DOHH2 (cell line): ENCODE measurements around the gene IL34.

ENCODE experiments used
- H3F3A ChIP-seq: fragments of 200-600 bp; sonication (generic), shearing (Covaris generic); 2 replicates; pipeline ENCODE4 v1.6.0; 2016; ENCODE audit warnings: antibody characterized with exemption, mild to moderate bottlenecking; ENCODE audit not compliant: control insufficient read depth, insufficient read depth
- H3K27ac ChIP-seq: fragments of 200-600 bp; sonication (generic); 2 replicates; pipeline ENCODE4 v1.5.1; 2014; ENCODE audit warnings: low read depth, mild to moderate bottlenecking, low read length, moderate library complexity
- H3K27me3 ChIP-seq: fragments of 200-600 bp; sonication (generic); 2 replicates; pipeline ENCODE4 v1.6.1; 2014; ENCODE audit warnings: mild to moderate bottlenecking, low read length, mixed read lengths; ENCODE audit not compliant: control insufficient read depth
- H3K36me3 ChIP-seq: fragments of 200-600 bp; sonication (generic); 2 replicates; pipeline ENCODE4 v1.6.1; 2014; ENCODE audit warnings: mild to moderate bottlenecking, low read length, moderate library complexity, mixed read lengths; ENCODE audit not compliant: control insufficient read depth
- H3K4me1 ChIP-seq: fragments of 200-600 bp; sonication (generic); 2 replicates; pipeline ENCODE4 v1.6.1; 2014; ENCODE audit warnings: mild to moderate bottlenecking, low read length, mixed read lengths; ENCODE audit not compliant: control insufficient read depth
- H3K4me2 ChIP-seq: fragments of 200-600 bp; sonication (generic); 2 replicates; pipeline ENCODE4 v1.6.0; 2014; ENCODE audit warnings: mild to moderate bottlenecking, low read length, moderate library complexity
- H3K4me3 ChIP-seq: fragments of 200-600 bp; sonication (generic); 2 replicates; pipeline ENCODE4 v1.5.1; 2014; ENCODE audit warnings: mild to moderate bottlenecking, low read length, mixed read lengths
- H3K79me2 ChIP-seq: fragments of 200-600 bp; sonication (generic); 2 replicates; pipeline ENCODE4 v1.6.1; 2014; ENCODE audit warnings: mild to moderate bottlenecking, low read length, mixed read lengths; ENCODE audit not compliant: control insufficient read depth
- H3K9me2 ChIP-seq: fragments of 200-600 bp; sonication (generic); replicated peaks from 2 replicates; pipeline ENCODE4 v1.6.1; 2014; ENCODE audit warnings: mild to moderate bottlenecking, low read length, mixed read lengths; ENCODE audit not compliant: control insufficient read depth
- H3K9me3 ChIP-seq: fragments of 200-600 bp; sonication (generic); 2 replicates; pipeline ENCODE4 v1.6.1; 2014; ENCODE audit warnings: antibody characterized with exemption, low read length, mixed read lengths; ENCODE audit not compliant: control insufficient read depth, insufficient read depth
- H4K20me1 ChIP-seq: fragments of 200-600 bp; sonication (generic); 2 replicates; pipeline ENCODE4 v1.6.0; 2014; ENCODE audit warnings: low read depth, mild to moderate bottlenecking, antibody characterized with exemption, low read length, moderate library complexity; ENCODE audit not compliant: control insufficient read depth, insufficient read depth
- CTCF ChIP-seq: fragments of 200-600 bp; sonication (generic); IDR thresholded peaks from one replicate; pipeline ENCODE4 v1.5.1; 2014; ENCODE audit warnings: antibody characterized with exemption, mild to moderate bottlenecking, low read depth, low read length; ENCODE audit not compliant: poor library complexity, severe bottlenecking
- EZH2phosphoT487 ChIP-seq: fragments of 200-600 bp; sonication (generic); IDR thresholded peaks from 2 replicates; pipeline ENCODE4 v1.6.1; 2017; ENCODE audit warnings: borderline replicate concordance, mild to moderate bottlenecking, antibody characterized with exemption, low read length, moderate library complexity, mixed read lengths

The IL34 gene

DNA sequence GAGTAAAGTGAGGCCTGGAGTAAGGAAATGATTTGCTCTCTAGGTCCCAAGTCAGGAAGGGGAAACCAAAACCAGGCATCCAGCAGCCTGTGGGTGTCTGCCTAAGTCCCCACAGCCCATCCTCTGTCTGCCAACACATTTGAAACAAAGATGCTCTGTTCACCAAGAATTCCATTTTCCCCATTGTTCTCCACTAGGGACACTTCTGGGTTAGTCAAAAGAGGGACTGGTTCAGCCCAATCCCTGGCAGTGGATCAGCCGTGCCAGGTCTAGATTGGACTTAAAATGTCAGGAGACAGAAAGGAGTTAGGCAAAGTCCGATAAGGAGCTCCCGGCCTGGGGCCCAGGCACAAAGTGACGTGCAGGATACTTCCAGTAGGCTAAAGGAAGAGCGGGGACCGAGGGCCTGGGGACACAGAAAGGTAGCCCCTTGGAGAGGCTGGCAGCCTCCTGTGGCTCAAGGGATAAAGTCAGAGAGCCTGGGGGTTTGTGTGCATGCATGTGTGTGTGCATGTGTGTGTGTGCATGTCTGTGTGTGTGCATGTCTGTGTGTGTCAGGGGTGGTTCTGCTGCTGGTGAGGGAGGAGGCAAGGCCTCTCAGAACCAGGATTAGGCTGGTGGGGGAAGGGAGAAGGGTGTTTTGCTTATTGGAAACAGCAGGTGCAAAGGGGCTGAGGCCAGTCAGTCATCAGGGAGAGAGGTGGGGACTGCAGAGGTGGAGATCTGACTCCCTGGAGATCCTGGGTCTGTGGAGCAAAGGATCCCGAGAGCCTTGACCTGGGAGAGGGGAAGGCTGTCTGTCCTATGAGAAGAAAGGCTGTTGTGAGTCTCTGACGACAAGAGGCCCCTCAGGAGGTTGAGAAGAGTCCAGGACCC lies 41.7 kb upstream of the IL34 start:
- Histone ChIP-seq H4K20me1 (no peaks in the 10 kb centered on the region), H3K27me3 (peaks cover 5% of the 10 kb centered on the region; the same call in 1 of the 2 replicates), H3K4me3 (no peak overlapping the region), H3K36me3 (no peaks in the 10 kb centered on the region), H3K4me2 (no peak overlapping the region), H3K4me1 (no peaks in the 10 kb centered on the region), H3F3A (no peaks in the 10 kb centered on the region), H3K79me2 (no peaks in the 10 kb centered on the region), H3K9me3 (no peaks in the 10 kb centered on the region), H3K27ac (no peak overlapping the region), H3K9me2 (no peaks in the 10 kb centered on the region)
- TF ChIP-seq EZH2phosphoT487 (no peak), CTCF (no peak)

- no peaks in the 10 kb centered on the region for H3K79me2 ChIP-seq
- H3K9me2 ChIP-seq = no peaks in the 10 kb centered on the region
- no peaks in the 10 kb centered on the region for H3K4me1 ChIP-seq
- H3K27me3 ChIP-seq = peaks cover 5% of the 10 kb centered on the region; the same call in 1 of the 2 replicates
- H3K9me3 ChIP-seq = no peaks in the 10 kb centered on the region
- TF ChIP-seq CTCF (no peak), EZH2phosphoT487 (no peak)
- no peak overlapping the region for H3K4me2 ChIP-seq
- no peaks in the 10 kb centered on the region for H3F3A ChIP-seq
- H3K36me3 ChIP-seq = no peaks in the 10 kb centered on the region
- no peak overlapping the region for H3K27ac ChIP-seq
- no peaks in the 10 kb centered on the region for H4K20me1 ChIP-seq
- H3K4me3 ChIP-seq = no peak overlapping the region
These were observed 41.1 kb upstream of the IL34 start for GRCh38 chr16:70605283-70605657.

GRCh38 chr16:70608521-70608920 lies 37.8 kb upstream of the IL34 start:
- Histone ChIP-seq H3K27ac (no peak overlapping the region), H3K9me2 (no peaks in the 10 kb centered on the region), H3K4me2 (no peak overlapping the region), H3K36me3 (no peaks in the 10 kb centered on the region), H3K4me1 (no peaks in the 10 kb centered on the region), H3F3A (no peaks in the 10 kb centered on the region), H4K20me1 (no peaks in the 10 kb centered on the region), H3K79me2 (no peaks in the 10 kb centered on the region), H3K27me3 (no peaks in the 10 kb centered on the region), H3K9me3 (no peaks in the 10 kb centered on the region), H3K4me3 (no peak overlapping the region)
- TF ChIP-seq CTCF = no peak
- no peak for TF ChIP-seq EZH2phosphoT487
